Pancreas (tissue), 10 donors: Measurements from ENCODE around the gene VAMP2. TPM values are rescaled to one million over a fixed set of nuclear protein-coding genes. Genes with fewer than 3 reads are reported as not detected.

Experiments
- ATAC-seq, 4 donors: fragments of 200-7000 bp; cut with Tn5 transposase; one replicate each; pipeline versions ENCODE4 v1.8.0 to v1.9.1; 2020; ENCODE audit warnings: mild to moderate bottlenecking in 4 of 4, moderate library complexity in 4 of 4
- DNase-seq, 6 donors: peaks; one replicate each; pipeline ENCODE4 v3.0.0-alpha.2; 2020
- FAIRE-seq: peaks from 2 replicates; lab custom pipeline; 2012; peaks lifted over from hg19 to GRCh38; lab: Jason Lieb, UNC
- H3K27ac ChIP-seq, 4 donors: fragments of 200-600 bp; sonication (generic); 1 replicate in 3 of 4; 2 replicates in 1 of 4; pipeline versions ENCODE4 v1.5.0 to v1.8.0; 2020
- H3K27me3 ChIP-seq, 4 donors: fragments of 200-600 bp; one replicate each; pipeline ENCODE4 v1.8.0; 2021
- H3K36me3 ChIP-seq, 3 donors: fragments of 200-600 bp; sonication (generic) in 1 of 3; one replicate each; pipeline versions ENCODE4 v1.5.0 to v1.8.0; 2020 to 2021
- H3K4me1 ChIP-seq, 3 donors: fragments of 200-600 bp; one replicate each; pipeline ENCODE4 v1.8.0; 2021
- H3K4me3 ChIP-seq, 4 donors: fragments of 200-600 bp; sonication (generic) in 2 of 4; one replicate each; pipeline versions ENCODE4 v1.5.0 to v1.8.0; 2020 to 2021
- H3K9me3 ChIP-seq, 4 donors: fragments of 200-600 bp; one replicate each; pipeline ENCODE4 v1.8.0; 2021
- CTCF ChIP-seq, 4 donors: fragments of 200-600 bp; sonication (generic) in 3 of 4; IDR thresholded peaks; one replicate each; pipeline versions ENCODE4 v1.5.0 to v1.8.0; 2021; ENCODE audit warnings: antibody characterized with exemption in 4 of 4
- WGBS, 2 donors: extraction: QIAGEN DNeasy Blood & Tissue Kit; methylation state at CpG; one replicate each; pipeline ENCODE4 v1.1.7; 2013; 5-methylcytosine and 5-hydroxymethylcytosine counted together
- intact Hi-C, 3 donors: fragments of 100-400 bp; cut with DNase I; formaldehyde crosslinking; loops; one replicate each; pipeline versions ENCODE4 v1.11.1 to v1.14.2; 2022
- polyA plus RNA-seq, 2 donors: library from polyadenylated mRNA; stranded (reverse); fragments of 200-250 nt; gene quantifications; one replicate each; pipeline ENCODE4 v1.2.3, GENCODE V29; 2013
- total RNA-seq, 6 donors: library from RNA; stranded (reverse); fragmentation: NEBNext Ultra II Directional in 4 of 6; extraction: Animal tissue kit (Norgen Biotek cat#: 25700) in 4 of 6; gene quantifications; one replicate each; pipeline versions ENCODE4 v1.2.1 to v1.2.4, GENCODE V29; 2021 to 2023
- donor health status: healthy with polysubstance abuse.
- donor health status: DM: no; HTN: no; CAD: no; lungs with moderate emphysema.
- donor health status: DM: no; HTN: no; CAD: no.
- donor health status: control.
- donor health status: control.
- donor health status: Bipolar disorder and iron deficiency.
- donor health status: DM: yes; HTN: yes; CAD: no.
- donor health status: DM: no; HTN: no; CAD: no.
- donor health status: DM: no; HTN: no; CAD: no.
- donor health status: DM: yes; HTN: yes; CAD: no.

VAMP2 gene
- total and polyA plus RNA-seq, 8 donors, result 19.5 to 82.0 (median 30.0) TPM

GRCh38 chr17:8189041-8189710 lies 26.4 kb upstream of the VAMP2 start:
- intact Hi-C loops, result loop anchor here in 2 of 3 donors (5.0 to 10.0 kb wide), 2 partner anchors 33 to 64 kb away; partner anchors contain the start of gene HES7 (in 1 of the 2)
- 2% methylated on average over 44 to 67 of the region's 67 CpGs for WGBS, 2 donors

GRCh38 chr17:8188263-8188839 lies 25.6 kb upstream of the VAMP2 start:
- peak overlapping the region; percentile 8 to 98 (median 86) for H3K27ac ChIP-seq
- H3K27me3 ChIP-seq, result no peaks in the 10 kb centered on the region
- no peaks in the 10 kb centered on the region for H3K9me3 ChIP-seq
- H3K4me3 ChIP-seq, result peak overlapping the region; percentile 83 to 88 (median 84)
- FAIRE-seq (no peak), ATAC-seq (no peak), DNase-seq (peak in 5 of 6 donors; percentile 47 to 70 (median 60))
- 20 to 22% methylated on average over 12 of the region's 12 CpGs for WGBS, 2 donors
- H3K4me1 ChIP-seq, result peaks cover 0 to 28% (median 18%) of the 10 kb centered on the region in 3 donors
- intact Hi-C loops, result loop anchor here in 2 of 3 donors (5.0 to 10.0 kb wide), 2 partner anchors 34 to 64 kb away; partner anchors contain the start of gene HES7 (in 1 of the 2)
- no peaks in the 10 kb centered on the region for H3K36me3 ChIP-seq
- TF ChIP-seq CTCF (IDR thresholded peaks at IDR 0.05), result no peak

More at GRCh38 chr17:8189041-8189710, 26.4 kb upstream of the VAMP2 start:
- Histone ChIP-seq H3K4me3 (peak overlapping the region; percentile 83 to 88 (median 84)), H3K36me3 (no peaks in the 10 kb centered on the region), H3K27ac (peak overlapping the region; percentile 82 to 98 (median 88)), H3K27me3 (no peaks in the 10 kb centered on the region), H3K9me3 (no peaks in the 10 kb centered on the region), H3K4me1 (peaks cover 0 to 28% (median 18%) of the 10 kb centered on the region in 3 donors)
- peak in 5 of 6 donors; percentile 45 to 86 (median 63) for DNase-seq
- no peak for FAIRE-seq
- ATAC-seq, result peak; percentile 0
- no peak for TF ChIP-seq CTCF (IDR thresholded peaks at IDR 0.05)

- WGBS, 2 donors, result 1% methylated on average over 25 of the region's 25 CpGs
- intact Hi-C loops, result loop anchor here in 2 of 3 donors (2.0 to 10.0 kb wide), 4 partner anchors 35 to 69 kb away; partner anchors contain the start of genes ALOXE3 (in 1 of the 2) and HES7 (in 1 of the 2)
- H3K27me3 ChIP-seq, result no peaks in the 10 kb centered on the region
- H3K9me3 ChIP-seq, result no peaks in the 10 kb centered on the region
- TF ChIP-seq CTCF (IDR thresholded peaks at IDR 0.05), result no peak
- ATAC-seq (peak; percentile 43 to 63 (median 56)), DNase-seq (peak; percentile 89 to 97 (median 92)), FAIRE-seq (peak; percentile 63)
- peak overlapping the region in 2 of 4 donors; percentile 83 to 88 for H3K4me3 ChIP-seq
- no peaks in the 10 kb centered on the region for H3K36me3 ChIP-seq
- H3K27ac ChIP-seq, result peak overlapping the region; percentile 58 to 98 (median 81)
- H3K4me1 ChIP-seq, result peaks cover 0 to 26% (median 18%) of the 10 kb centered on the region in 3 donors
Observed at GRCh38 chr17:8187517-8188262, 24.9 kb upstream of the VAMP2 start.

- no peak for FAIRE-seq
- H3K27ac ChIP-seq, result peak overlapping the region; percentile 58 to 98 (median 81)
- H3K4me3 ChIP-seq, result peak overlapping the region; percentile 32 to 60 (median 54)
- 0% methylated on average over 32 of the region's 32 CpGs for WGBS, 2 donors
- H3K9me3 ChIP-seq, result no peaks in the 10 kb centered on the region
- TF ChIP-seq CTCF (IDR thresholded peaks at IDR 0.05), result peak in 1 of 4 donors; percentile 17
- peaks cover 0 to 21% (median 17%) of the 10 kb centered on the region in 3 donors for H3K4me1 ChIP-seq
- H3K36me3 ChIP-seq, result no peaks in the 10 kb centered on the region
- peak; percentile 66 to 80 (median 72) for ATAC-seq
- intact Hi-C loops, result loop anchor here in 2 of 3 donors (2.0 to 10.0 kb wide), 4 partner anchors 35 to 68 kb away; partner anchors contain the start of genes ALOXE3 (in 1 of the 2) and HES7 (in 1 of the 2)
- no peaks in the 10 kb centered on the region for H3K27me3 ChIP-seq
- DNase-seq, result peak; percentile 93 to 97 (median 94)
Observed at GRCh38 chr17:8186787-8187516, 24.2 kb upstream of the VAMP2 start.
